Measurements from ENCODE around the gene KLHL29. TPM values are rescaled to one million over a fixed set of nuclear protein-coding genes. Genes with fewer than 3 reads are reported as not detected.

Gene KLHL29
- polyA plus RNA-seq, 1 donor from 2014 or later: 42.4 TPM

DNA sequence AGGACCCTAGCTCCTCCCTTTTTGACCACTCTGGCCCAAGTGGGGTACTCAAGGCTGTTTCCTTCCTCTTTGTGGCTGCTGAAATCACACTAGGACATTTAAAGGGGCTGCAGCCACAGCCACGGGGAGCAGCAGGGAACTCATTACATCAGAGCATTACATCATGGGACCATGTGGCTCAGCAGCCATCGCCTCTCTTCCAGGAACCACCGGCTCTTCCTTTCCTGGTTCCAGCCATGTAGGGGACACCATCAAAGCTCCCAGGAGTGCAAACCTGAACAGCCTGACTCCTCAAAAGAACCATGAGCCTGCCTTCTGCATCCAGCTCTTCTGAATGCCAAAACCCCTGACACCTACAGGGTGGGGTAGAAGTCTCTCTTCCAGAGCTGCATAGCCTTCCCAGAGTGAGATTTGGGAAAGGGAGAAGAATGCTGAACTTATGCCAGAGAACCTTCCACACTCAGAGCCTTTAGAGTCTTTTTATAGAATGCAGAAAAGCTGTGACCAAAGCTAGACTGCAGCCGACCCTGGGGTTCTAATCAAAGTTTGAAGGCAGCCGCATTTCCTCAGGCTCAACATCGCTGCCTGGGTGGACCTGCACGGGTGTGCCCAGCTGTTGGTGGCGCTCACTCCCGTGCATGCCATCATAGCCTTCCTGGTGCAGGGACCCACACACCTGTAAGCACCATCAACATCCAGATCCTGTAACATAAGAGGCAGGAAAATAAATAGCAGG is 121.7 kb downstream of the KLHL29 start:
- no peak overlapping the region for H3K4me3 ChIP-seq (ENCODE audit: low read length)
- TF ChIP-seq, protein P1, sequence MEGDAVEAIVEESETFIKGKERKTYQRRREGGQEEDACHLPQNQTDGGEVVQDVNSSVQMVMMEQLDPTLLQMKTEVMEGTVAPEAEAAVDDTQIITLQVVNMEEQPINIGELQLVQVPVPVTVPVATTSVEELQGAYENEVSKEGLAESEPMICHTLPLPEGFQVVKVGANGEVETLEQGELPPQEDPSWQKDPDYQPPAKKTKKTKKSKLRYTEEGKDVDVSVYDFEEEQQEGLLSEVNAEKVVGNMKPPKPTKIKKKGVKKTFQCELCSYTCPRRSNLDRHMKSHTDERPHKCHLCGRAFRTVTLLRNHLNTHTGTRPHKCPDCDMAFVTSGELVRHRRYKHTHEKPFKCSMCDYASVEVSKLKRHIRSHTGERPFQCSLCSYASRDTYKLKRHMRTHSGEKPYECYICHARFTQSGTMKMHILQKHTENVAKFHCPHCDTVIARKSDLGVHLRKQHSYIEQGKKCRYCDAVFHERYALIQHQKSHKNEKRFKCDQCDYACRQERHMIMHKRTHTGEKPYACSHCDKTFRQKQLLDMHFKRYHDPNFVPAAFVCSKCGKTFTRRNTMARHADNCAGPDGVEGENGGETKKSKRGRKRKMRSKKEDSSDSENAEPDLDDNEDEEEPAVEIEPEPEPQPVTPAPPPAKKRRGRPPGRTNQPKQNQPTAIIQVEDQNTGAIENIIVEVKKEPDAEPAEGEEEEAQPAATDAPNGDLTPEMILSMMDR (IDR thresholded peaks at IDR 0.05; ENCODE audit: poor library complexity, severe bottlenecking): no peak
- no peak for TF ChIP-seq MXI1 (conservative IDR thresholded peaks at IDR 0.05; ENCODE audit: poor library complexity, severe bottlenecking)
- TF ChIP-seq RAD21 (conservative IDR thresholded peaks at IDR 0.05): no peak
- TF ChIP-seq POLR2AphosphoS5 (IDR thresholded peaks at IDR 0.05): no peak
- no peak for TF ChIP-seq EP300 (conservative IDR thresholded peaks at IDR 0.05; ENCODE audit: poor library complexity, severe bottlenecking)
- TF ChIP-seq, protein P2, sequence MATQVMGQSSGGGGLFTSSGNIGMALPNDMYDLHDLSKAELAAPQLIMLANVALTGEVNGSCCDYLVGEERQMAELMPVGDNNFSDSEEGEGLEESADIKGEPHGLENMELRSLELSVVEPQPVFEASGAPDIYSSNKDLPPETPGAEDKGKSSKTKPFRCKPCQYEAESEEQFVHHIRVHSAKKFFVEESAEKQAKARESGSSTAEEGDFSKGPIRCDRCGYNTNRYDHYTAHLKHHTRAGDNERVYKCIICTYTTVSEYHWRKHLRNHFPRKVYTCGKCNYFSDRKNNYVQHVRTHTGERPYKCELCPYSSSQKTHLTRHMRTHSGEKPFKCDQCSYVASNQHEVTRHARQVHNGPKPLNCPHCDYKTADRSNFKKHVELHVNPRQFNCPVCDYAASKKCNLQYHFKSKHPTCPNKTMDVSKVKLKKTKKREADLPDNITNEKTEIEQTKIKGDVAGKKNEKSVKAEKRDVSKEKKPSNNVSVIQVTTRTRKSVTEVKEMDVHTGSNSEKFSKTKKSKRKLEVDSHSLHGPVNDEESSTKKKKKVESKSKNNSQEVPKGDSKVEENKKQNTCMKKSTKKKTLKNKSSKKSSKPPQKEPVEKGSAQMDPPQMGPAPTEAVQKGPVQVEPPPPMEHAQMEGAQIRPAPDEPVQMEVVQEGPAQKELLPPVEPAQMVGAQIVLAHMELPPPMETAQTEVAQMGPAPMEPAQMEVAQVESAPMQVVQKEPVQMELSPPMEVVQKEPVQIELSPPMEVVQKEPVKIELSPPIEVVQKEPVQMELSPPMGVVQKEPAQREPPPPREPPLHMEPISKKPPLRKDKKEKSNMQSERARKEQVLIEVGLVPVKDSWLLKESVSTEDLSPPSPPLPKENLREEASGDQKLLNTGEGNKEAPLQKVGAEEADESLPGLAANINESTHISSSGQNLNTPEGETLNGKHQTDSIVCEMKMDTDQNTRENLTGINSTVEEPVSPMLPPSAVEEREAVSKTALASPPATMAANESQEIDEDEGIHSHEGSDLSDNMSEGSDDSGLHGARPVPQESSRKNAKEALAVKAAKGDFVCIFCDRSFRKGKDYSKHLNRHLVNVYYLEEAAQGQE (IDR thresholded peaks at IDR 0.05; ENCODE audit: borderline replicate concordance): no peak
- no peak for TF ChIP-seq TAF1 (IDR thresholded peaks at IDR 0.05; ENCODE audit: low read depth)
- no peak for TF ChIP-seq SMC3 (conservative IDR thresholded peaks at IDR 0.05; ENCODE audit: poor library complexity)
- no peak for TF ChIP-seq EZH2 (IDR thresholded peaks at IDR 0.05; ENCODE audit: borderline replicate concordance, insufficient read depth, low read length, poor library complexity, severe bottlenecking)
- H3F3A ChIP-seq (ENCODE audit: insufficient read depth, low read length, poor library complexity, severe bottlenecking): no peaks in the 10 kb centered on the region
- no peaks in the 10 kb centered on the region for H3K79me2 ChIP-seq (replicated peaks; ENCODE audit: insufficient read depth, low read length)
- no peak overlapping the region for H3K4me2 ChIP-seq (ENCODE audit: low read length)
- no peaks in the 10 kb centered on the region for H3K36me3 ChIP-seq (ENCODE audit: insufficient read depth, low read length)
- no peak overlapping the region for H3K27ac ChIP-seq (ENCODE audit: low read length)
- no peaks in the 10 kb centered on the region for H3K27me3 ChIP-seq (ENCODE audit: insufficient read depth, low read depth, low read length)
- no peak overlapping the region for H2AFZ ChIP-seq (ENCODE audit: low read depth, low read length)
- H3K9ac ChIP-seq (ENCODE audit: low read length): no peak overlapping the region
- no peaks in the 10 kb centered on the region for H3K9me3 ChIP-seq (ENCODE audit: low read length)
- H4K20me1 ChIP-seq (ENCODE audit: insufficient read depth): peaks cover 4% of the 10 kb centered on the region
- H3K9me2 ChIP-seq (ENCODE audit: insufficient read depth, low read length): no peaks in the 10 kb centered on the region

DNA sequence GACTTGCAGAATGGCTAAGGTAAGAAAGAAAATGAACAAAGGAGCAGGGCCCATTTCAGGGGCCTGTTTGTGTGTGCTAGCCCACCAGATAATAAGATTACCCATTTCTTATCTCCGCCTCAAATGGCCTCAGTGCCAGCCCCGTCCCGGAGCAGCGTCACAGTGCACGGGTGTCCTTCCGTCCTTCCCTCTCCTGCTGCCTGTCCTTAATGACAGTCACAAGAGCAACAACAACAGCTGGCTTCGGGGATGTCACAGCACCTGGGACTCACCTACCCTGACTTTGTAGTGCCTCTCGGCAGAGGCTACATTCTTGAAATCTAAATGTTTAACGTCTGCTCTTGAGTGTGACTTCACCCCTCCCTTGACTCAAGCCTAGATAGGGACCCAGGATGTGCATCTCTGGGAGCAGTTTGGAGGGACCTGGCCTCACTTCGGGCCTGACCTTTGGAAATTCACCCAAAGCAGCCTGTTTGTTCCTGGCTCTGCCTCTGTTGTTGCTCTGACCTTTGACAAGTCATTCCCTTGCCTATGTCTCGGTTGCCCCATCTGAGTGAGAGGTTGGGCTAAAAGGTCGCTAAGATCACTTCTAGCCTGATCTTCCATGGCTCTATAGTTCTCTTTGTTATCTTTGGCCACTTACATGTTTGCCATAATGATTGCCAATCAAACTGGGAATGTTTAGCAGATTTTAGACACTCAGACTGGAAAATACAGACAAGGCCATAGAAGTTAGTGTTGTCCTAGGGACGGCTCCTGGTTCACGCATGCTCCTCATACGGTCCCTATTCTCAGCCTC is 122.5 kb downstream of the KLHL29 start:
- Histone ChIP-seq H3K27me3 (ENCODE audit: insufficient read depth, low read depth, low read length) (no peaks in the 10 kb centered on the region), H3K27ac (ENCODE audit: low read length) (no peak overlapping the region), H4K20me1 (ENCODE audit: insufficient read depth) (peaks cover 4% of the 10 kb centered on the region), H3K36me3 (ENCODE audit: insufficient read depth, low read length) (no peaks in the 10 kb centered on the region), H3K9ac (ENCODE audit: low read length) (no peak overlapping the region), H3K79me2 (replicated peaks; ENCODE audit: insufficient read depth, low read length) (no peaks in the 10 kb centered on the region), H3K4me3 (ENCODE audit: low read length) (no peak overlapping the region), H2AFZ (ENCODE audit: low read depth, low read length) (no peak overlapping the region), H3F3A (ENCODE audit: insufficient read depth, low read length, poor library complexity, severe bottlenecking) (no peaks in the 10 kb centered on the region), H3K9me2 (ENCODE audit: insufficient read depth, low read length) (no peaks in the 10 kb centered on the region), H3K4me2 (ENCODE audit: low read length) (no peak overlapping the region), H3K9me3 (ENCODE audit: low read length) (no peaks in the 10 kb centered on the region)
- TF ChIP-seq EP300 (conservative IDR thresholded peaks at IDR 0.05; ENCODE audit: poor library complexity, severe bottlenecking) (no peak), EZH2 (IDR thresholded peaks at IDR 0.05; ENCODE audit: borderline replicate concordance, insufficient read depth, low read length, poor library complexity, severe bottlenecking) (no peak), MXI1 (conservative IDR thresholded peaks at IDR 0.05; ENCODE audit: poor library complexity, severe bottlenecking) (no peak), POLR2AphosphoS5 (IDR thresholded peaks at IDR 0.05) (no peak), TAF1 (IDR thresholded peaks at IDR 0.05; ENCODE audit: low read depth) (no peak), SMC3 (conservative IDR thresholded peaks at IDR 0.05; ENCODE audit: poor library complexity) (no peak), RAD21 (conservative IDR thresholded peaks at IDR 0.05) (no peak)
- TF ChIP-seq, protein P1 (IDR thresholded peaks at IDR 0.05; ENCODE audit: poor library complexity, severe bottlenecking): no peak
- TF ChIP-seq, protein P2 (IDR thresholded peaks at IDR 0.05; ENCODE audit: borderline replicate concordance): no peak
